Measurements from ENCODE around the gene PAFAH1B1. TPM values are rescaled to one million over a fixed set of nuclear protein-coding genes. Genes with fewer than 3 reads are reported as not detected.

PAFAH1B1 gene
- total RNA-seq, 2 experiments from 2014 or later = 170 to 173 TPM

DNA sequence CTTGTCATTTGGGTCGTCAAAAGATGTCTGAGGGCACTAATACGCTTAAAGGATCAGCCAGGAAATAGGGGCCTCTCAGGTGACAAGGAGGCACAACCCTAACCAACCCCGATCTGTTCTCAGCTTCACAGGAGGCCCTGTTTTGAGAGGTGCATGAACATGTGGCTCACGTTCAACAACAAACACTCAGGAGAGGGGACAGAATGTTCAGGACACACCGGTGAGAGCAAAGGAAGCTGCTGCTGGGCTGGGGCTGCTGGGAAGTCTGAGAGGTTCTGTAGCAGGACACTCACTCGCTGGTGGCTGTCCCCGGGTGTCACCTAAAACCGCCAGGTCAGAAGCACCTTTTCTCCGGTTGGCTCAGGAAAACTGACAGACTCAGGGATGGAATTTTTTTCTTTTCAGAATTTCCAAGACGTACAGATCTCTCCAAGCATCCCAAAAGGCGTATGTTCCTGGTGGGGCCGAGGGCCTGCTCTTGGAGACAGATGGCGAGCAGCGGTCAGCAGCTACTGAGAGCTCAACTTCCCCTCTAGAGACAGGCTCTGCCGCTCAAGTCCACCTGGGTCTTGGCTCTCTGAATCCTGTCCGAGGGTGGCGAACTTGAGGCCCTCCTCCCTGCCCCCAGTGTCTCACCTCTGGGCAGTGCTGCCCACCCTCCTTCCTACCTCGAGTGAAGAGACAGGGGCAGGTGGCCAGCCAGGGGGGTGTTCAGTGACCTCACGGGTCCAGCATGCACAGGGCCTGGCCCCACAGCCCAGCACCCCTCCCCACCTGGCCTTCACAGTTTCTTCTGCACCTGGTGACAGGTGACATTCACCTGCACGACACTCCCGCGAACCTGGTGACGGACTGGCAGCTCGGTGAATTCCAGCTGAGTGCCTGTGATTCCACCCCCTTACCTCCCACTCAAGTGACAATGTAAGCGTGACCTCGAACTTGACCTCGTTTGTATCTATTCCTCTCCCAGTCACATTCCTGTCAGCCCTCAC, 95.2 kb downstream of the PAFAH1B1 start:
- H3K27ac Mint-ChIP-seq = peak overlapping the region; percentile 38
- POLR2A ChIA-PET = interaction anchor here (0.9 kb wide), 1 partner anchor 229 kb away, joined by 3 read pairs; no protein-coding TSS in a partner anchor
- intact Hi-C loops (cut with micrococcal nuclease) = no loop called here
- peaks cover 5% of the 10 kb centered on the region for H3K4me1 Mint-ChIP-seq (ENCODE audit: low read depth)
- CTCF ChIA-PET = no interaction called here
- peak; percentile 8 for DNase-seq
- H3K36me3 Mint-ChIP-seq = peaks cover 3% of the 10 kb centered on the region
- H3K9me3 Mint-ChIP-seq = no peaks in the 10 kb centered on the region
- H3K27me3 Mint-ChIP-seq = no peaks in the 10 kb centered on the region
- no peak overlapping the region for H3K4me3 Mint-ChIP-seq

DNA sequence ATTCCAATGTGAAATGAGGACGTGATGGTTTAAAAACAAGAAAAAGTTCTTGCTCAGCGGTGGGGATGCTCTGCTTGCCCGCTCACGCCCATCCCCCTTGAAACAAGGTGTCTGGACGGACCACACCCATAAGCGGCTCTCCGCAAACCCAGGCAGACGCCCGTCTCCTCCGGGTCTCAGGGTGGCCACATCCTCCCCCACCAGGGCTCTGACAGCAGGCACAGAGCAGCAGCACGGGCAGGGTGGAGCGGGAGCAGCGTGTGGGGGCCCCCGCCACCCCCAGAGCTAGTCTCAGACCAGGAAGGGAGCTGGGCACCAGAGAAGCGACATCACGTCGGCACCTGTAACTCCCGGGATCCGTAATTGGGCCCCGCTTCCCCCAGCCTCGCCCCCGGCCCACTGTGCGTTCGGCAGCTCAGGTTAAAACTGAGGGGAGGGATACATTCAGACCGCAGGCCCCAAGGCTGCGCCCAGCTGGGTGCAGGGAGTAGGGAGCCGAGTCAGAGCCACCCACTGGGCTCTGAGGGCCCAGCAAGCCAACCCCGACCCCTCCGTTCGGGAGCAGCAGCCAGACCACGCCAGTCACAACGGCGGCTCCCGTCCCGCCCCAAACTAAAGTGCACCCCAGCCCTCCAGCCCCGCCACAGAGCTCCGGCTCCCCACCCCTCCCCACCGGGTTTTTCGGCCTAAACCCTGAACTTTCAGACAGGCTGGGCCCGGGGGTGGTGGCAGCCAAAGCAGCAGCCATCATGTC, 96.1 kb downstream of the PAFAH1B1 start:
- intact Hi-C loops (cut with micrococcal nuclease) = no loop called here
- Mint-ChIP-seq H3K4me1 (ENCODE audit: low read depth) (peaks cover 5% of the 10 kb centered on the region), H3K36me3 (peaks cover 3% of the 10 kb centered on the region), H3K27ac (no peak overlapping the region), H3K4me3 (no peak overlapping the region), H3K27me3 (no peaks in the 10 kb centered on the region), H3K9me3 (no peaks in the 10 kb centered on the region)
- POLR2A ChIA-PET = no interaction called here
- DNase-seq = peak; percentile 16
- CTCF ChIA-PET = no interaction called here

DNA sequence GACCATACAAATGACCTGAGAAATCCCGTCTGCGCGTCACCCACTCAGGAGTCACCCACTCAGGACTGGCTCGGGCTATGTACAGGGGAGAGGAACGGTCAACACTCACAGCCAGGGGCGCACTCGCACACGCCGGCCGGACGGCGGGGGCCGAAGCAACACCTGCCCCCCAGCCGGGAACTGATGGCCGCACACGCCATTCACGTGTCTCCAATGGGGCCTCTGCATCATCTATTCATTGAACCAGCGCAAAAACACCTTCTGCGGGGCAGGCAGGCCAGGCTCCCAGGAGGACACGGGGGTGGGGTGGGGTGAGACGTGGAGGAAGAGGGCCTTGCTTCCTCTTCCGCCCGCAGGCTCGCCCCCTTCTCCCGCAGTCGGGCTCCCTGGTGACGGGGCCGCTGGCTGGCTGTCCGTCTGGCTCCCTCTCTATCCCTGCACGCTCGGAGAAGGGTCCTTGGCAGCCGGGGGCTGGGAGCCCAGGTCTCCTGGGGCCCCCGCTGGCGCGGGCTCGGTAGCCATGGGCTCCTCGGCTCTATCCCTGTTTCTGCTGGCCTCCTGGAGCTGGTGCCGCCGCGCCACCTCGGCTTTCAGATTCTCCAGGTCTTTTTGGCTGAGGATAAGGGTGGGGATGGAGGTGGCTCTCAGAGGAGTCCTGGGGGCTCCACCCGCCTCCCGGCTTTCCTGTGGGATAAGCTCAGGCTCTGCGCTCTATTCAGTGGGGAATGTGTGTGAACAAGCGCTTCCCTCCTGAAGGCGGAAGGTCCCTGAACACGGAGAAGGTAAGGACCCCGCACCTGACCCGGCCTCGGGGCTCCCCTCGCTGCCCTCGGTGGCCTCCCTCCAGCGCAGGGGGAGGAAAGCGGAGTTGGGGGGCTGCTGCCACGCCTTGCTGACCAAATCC, 97.0 kb downstream of the PAFAH1B1 start:
- Mint-ChIP-seq H3K9me3 (no peaks in the 10 kb centered on the region), H3K27ac (no peak overlapping the region), H3K36me3 (peaks cover 3% of the 10 kb centered on the region), H3K27me3 (no peaks in the 10 kb centered on the region), H3K4me1 (ENCODE audit: low read depth) (peaks cover 5% of the 10 kb centered on the region), H3K4me3 (no peak overlapping the region)
- intact Hi-C loops (cut with micrococcal nuclease) = no loop called here
- ChIA-PET POLR2A (no interaction called here), CTCF (no interaction called here)
- peak; percentile 7 for DNase-seq

DNA sequence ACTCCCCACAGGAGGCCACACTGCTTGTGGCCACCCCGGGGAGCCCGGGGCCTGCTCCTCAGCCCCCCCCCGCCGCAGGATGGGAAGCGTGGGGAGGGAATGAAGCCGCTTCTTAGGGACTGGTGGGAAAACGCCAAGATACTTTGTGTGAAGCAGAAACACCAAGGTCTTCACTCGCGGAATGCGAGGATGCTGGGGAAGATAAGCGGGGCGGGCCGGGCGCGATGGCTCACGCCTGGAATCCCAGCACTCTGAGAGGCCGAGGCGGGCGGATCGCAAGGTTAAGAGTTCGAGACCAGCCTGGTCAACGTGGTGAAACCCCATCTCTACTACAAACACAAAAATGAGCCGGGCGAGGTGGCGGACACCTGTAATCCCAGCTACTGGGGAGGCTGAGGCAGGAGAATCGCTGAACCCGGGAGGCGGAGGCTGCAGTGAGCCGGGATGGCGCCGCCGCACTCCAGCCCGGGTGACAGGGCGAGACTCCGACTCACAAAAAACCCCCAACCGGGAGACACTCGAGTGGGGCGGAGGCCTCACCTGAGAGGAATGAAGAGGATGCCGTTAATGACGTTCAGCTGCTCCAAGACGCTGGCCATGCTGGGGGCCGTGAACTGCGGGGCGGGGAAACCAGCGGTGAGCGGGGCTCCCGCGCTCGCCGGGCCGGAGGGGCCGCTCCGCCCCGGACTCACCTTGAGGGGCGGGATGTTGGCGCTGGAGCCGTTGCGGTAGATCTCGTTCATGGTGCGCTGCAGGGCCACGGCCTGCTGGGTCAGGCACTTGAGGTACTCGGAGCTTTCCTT, 97.8 kb downstream of the PAFAH1B1 start:
- Mint-ChIP-seq H3K36me3 (peaks cover 3% of the 10 kb centered on the region), H3K27me3 (no peaks in the 10 kb centered on the region), H3K27ac (no peak overlapping the region), H3K9me3 (no peaks in the 10 kb centered on the region), H3K4me1 (ENCODE audit: low read depth) (peaks cover 5% of the 10 kb centered on the region), H3K4me3 (no peak overlapping the region)
- peak; percentile 8 for DNase-seq
- intact Hi-C loops (cut with micrococcal nuclease) = no loop called here
- POLR2A ChIA-PET = no interaction called here
- CTCF ChIA-PET = no interaction called here

DNA sequence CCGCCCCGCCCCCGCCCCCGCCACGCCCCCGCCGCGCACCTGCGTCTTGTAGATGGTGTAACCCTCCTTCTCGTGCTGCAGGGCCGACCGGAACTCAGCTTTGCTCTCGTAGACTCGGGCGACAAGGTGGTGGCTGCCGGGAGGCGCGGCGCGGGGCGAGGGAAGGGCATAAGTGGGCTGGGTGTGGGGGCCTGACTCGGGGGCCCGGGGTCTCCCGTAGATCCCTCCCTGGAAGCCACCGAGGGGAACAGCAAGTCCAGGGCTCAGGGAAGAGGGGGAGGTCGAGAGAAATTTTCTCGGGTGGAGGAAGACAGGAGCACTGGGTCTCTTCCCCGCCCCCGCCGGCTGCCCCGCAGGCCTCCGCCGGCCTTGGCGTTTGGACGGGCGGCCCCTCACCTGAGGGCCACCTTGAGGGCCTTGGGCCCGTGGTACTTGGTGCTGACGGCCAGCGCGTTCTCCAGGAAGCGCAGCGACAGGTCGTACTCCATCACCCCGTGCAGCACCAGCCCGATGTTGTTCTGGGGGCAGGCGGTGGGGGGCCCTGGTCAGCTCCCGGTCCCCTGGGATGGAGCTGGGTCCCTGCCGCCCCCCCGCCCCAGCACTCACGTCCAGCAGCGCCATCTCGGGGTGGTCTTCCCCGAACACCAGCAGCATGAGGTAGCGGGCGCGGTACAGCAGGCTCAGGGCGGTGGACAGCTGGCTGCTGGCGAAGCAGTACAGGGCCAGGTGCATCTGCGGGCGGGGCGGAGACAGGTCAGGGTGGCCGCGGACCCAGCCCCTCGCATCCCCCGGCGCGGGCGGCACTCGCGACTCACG, 98.7 kb downstream of the PAFAH1B1 start:
- no peaks in the 10 kb centered on the region for H3K9me3 Mint-ChIP-seq
- no peak overlapping the region for H3K27ac Mint-ChIP-seq
- no peaks in the 10 kb centered on the region for H3K27me3 Mint-ChIP-seq
- intact Hi-C loops (cut with micrococcal nuclease) = no loop called here
- POLR2A ChIA-PET = no interaction called here
- H3K36me3 Mint-ChIP-seq = peaks cover 3% of the 10 kb centered on the region
- no peak overlapping the region for H3K4me3 Mint-ChIP-seq
- H3K4me1 Mint-ChIP-seq (ENCODE audit: low read depth) = peaks cover 5% of the 10 kb centered on the region
- CTCF ChIA-PET = no interaction called here
- no peak for DNase-seq

DNA sequence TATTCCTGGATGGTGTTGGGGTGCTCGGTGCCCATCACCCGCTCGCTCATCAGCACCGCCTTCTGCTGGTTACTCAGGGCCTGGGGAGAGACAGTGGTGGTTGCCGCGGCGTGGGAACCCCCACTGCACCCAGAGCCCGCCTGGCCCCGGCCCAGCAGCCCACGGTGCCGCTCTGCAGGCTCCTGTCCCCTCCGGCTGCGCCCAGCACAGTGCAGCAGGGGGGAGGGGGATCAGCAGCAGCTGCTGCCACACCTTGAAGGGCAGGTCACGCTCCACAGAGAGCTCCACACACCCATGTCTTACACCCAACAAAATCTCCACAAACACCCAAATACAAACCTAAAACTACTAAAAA, 99.3 kb downstream of the PAFAH1B1 start:
- H3K4me3 Mint-ChIP-seq = no peak overlapping the region
- peaks cover 3% of the 10 kb centered on the region for H3K36me3 Mint-ChIP-seq
- no peak overlapping the region for H3K27ac Mint-ChIP-seq
- peaks cover 5% of the 10 kb centered on the region for H3K4me1 Mint-ChIP-seq (ENCODE audit: low read depth)
- no peak for DNase-seq
- POLR2A ChIA-PET = no interaction called here
- intact Hi-C loops (cut with micrococcal nuclease) = no loop called here
- CTCF ChIA-PET = no interaction called here
- H3K9me3 Mint-ChIP-seq = no peaks in the 10 kb centered on the region
- H3K27me3 Mint-ChIP-seq = no peaks in the 10 kb centered on the region

DNA sequence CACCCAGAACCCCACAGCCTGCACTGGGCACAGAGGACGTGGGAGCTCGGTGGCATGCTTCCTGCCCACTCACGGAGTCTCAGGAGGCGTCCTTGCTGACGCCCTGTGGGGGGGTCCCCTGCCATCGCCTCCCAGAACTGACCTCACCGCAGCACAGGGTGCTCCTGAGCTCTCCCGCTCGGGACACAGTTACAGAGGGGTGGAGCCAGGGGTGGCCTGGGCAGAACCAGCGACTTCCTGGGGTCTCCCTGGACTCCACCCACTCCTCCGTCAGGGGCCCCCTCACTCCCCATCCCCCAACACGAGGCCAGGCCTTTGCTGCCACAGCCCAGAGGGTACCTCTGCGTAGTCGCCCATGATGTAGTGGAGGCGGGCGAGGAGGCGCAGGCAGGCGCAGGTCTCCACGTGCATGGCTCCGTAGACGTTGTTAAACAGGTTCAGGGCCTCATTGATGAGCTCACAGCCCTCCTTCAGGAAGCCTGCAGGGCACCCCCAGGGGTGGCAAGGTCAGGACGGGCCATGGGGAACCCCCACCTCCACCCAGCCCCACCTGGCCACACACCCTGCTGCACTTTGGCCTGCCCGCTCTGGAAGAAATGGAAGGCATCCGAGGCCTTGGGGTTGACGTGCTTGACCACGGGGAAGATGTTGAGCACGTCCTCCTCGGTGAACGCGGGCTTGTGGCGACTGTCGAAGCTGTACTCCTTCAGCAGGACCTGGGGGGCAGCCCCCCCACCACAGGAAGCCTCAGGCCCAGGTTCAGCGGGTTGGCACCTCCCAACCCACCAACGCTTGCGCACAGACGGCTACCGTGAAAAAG, 100.3 kb downstream of the PAFAH1B1 start:
- no peak overlapping the region for H3K27ac Mint-ChIP-seq
- no peak for DNase-seq
- intact Hi-C loops (cut with micrococcal nuclease) = no loop called here
- no peak overlapping the region for H3K4me3 Mint-ChIP-seq
- H3K27me3 Mint-ChIP-seq = no peaks in the 10 kb centered on the region
- CTCF ChIA-PET = no interaction called here
- H3K9me3 Mint-ChIP-seq = no peaks in the 10 kb centered on the region
- H3K36me3 Mint-ChIP-seq = peaks cover 4% of the 10 kb centered on the region
- peaks cover 5% of the 10 kb centered on the region for H3K4me1 Mint-ChIP-seq (ENCODE audit: low read depth)
- POLR2A ChIA-PET = no interaction called here

DNA sequence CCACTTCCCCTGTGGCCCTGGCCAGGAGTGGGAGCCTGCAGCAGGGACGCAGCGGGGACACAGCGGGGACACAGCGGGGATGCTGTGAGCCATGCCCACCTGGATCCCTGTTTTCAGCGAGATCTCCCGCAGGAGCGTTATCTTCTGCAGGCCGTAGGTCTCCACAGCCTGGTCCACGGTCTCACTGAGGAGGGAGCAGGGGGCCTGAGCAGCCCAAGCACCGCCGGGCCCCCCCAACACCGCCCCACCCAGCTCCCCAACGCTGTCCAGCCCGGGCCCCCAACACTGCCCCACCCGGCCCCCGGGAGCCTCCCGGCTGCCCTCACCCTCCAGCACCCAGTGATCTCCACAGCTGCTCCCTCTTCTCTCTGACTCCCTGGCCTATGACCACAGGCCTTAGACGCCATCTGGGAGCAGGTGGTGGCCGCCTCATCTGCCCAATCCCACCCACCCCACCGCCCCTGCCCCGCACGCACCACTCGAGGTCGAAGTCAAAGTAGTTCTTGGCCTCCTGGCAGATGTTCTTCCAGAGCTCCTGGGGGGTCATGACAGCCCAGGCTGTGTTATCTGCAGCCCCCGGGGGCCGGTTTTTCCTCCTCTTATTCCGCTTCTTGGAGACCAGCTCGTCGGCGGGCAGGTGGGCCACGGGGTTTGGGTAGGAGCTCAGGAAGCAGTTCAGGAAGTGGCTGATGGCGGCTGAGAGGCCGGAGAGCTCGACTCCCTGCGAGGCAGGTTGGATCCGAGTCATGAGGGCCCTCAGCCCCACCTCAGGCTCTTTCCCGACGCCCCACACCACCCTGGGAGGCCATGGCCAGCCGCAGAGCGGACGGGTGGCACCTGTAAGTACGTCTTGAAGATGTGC, 101.2 kb downstream of the PAFAH1B1 start:
- H3K27ac Mint-ChIP-seq = no peak overlapping the region
- H3K4me3 Mint-ChIP-seq = no peak overlapping the region
- no peaks in the 10 kb centered on the region for H3K9me3 Mint-ChIP-seq
- no peaks in the 10 kb centered on the region for H3K27me3 Mint-ChIP-seq
- DNase-seq = no peak
- no peaks in the 10 kb centered on the region for H3K4me1 Mint-ChIP-seq (ENCODE audit: low read depth)
- intact Hi-C loops (cut with micrococcal nuclease) = no loop called here
- ChIA-PET POLR2A (no interaction called here), CTCF (no interaction called here)
- H3K36me3 Mint-ChIP-seq = peaks cover 4% of the 10 kb centered on the region

DNA sequence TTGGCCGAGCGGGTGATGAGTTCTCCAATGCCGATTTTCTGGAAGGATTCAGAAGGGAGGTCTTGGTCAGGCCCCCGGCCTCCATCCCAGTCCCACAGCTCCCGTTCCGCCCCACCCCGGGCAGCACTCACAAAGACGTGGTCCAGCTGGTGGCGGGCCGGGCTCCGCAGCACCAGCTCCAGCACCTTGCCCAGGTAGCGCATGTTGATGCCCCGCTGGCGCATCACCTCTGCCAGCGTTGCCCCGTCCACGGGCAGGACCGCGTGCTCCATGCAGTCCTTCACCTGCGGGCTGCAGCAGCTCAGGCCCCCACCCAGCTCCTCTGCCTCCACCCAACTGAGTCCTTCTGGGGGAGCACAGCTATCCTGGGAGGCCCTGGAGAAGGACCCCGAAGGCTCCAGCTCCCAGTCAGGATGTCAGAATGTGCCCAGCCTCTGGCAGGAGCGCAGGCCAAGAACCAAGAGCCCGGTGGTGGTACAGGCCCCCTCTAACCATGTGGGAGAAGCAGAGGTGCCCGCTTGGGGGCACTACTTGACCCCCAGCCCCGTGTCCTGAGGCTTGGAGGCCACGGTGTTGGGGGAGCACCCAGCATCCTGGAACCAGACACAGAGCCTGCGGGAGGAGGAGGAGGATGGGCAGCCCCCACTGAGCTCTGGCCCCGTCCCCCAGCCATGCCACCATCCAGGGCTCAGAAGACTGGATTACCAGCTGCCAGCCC, 101.9 kb downstream of the PAFAH1B1 start:
- Mint-ChIP-seq H3K36me3 (peaks cover 4% of the 10 kb centered on the region), H3K27ac (no peak overlapping the region), H3K27me3 (no peaks in the 10 kb centered on the region), H3K4me3 (no peak overlapping the region), H3K9me3 (no peaks in the 10 kb centered on the region), H3K4me1 (ENCODE audit: low read depth) (no peaks in the 10 kb centered on the region)
- ChIA-PET POLR2A (interaction anchor here (0.7 kb wide), 1 partner anchor 9 kb away, joined by 3 read pairs; no protein-coding TSS in a partner anchor), CTCF (no interaction called here)
- DNase-seq = no peak
- intact Hi-C loops (cut with micrococcal nuclease) = no loop called here

Data from activated CD4-positive, alpha-beta memory T cell treated with anti-CD3 and anti-CD28 coated beads for 36 hours (primary cell).